Memory B cell (primary cell): ENCODE data around the gene GRM1.

Experiments
- ATAC-seq: fragments of 150-1000 bp; cut with Tn5 transposase; 2 replicates; pipeline ENCODE4 v1.10.0; 2021; ENCODE audit warnings: low read depth, mild to moderate bottlenecking, moderate library complexity
- DNase-seq, 2 donors: peaks; one replicate each; pipeline ENCODE4 v3.0.0; 2022; ENCODE audit warnings: low spot score in 2 of 2
- H3K27ac Mint-ChIP-seq: one replicate; pipeline ENCODE4 v1.8.0; 2022; ENCODE audit warnings: mild to moderate bottlenecking, moderate library complexity, mixed read lengths
- H3K27me3 Mint-ChIP-seq: one replicate; pipeline ENCODE4 v1.8.0; 2022; ENCODE audit warnings: mixed read lengths
- H3K36me3 Mint-ChIP-seq: one replicate; pipeline ENCODE4 v1.8.0; 2022; ENCODE audit warnings: mild to moderate bottlenecking, mixed read lengths
- H3K4me1 Mint-ChIP-seq: one replicate; pipeline ENCODE4 v1.8.0; 2022; ENCODE audit warnings: mixed read lengths
- H3K4me3 Mint-ChIP-seq: one replicate; pipeline ENCODE4 v1.8.0; 2022; ENCODE audit warnings: mild to moderate bottlenecking, moderate library complexity, mixed read lengths
- H3K9me3 Mint-ChIP-seq: one replicate; pipeline ENCODE4 v1.8.0; 2022; ENCODE audit warnings: mixed read lengths

The GRM1 gene

DNA sequence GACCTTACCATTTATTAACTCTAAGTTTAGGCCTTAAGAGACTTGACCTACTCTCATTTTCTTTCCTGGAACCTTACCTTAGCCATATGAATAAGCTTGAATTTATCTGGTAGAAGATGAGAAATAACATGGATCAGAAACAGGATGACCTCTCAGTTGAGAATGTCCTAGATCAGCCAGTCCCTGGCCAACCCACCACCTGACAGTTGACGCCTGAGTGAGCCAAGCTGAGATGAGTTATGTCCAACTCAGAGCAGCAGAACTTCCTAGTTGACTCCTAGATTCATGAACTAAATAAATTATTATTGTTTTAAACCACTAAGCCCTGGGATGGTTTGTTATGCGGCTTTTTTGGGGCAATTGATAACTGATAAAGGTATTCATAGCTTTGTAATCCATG lies 281.8 kb downstream of the GRM1 start:
- Mint-ChIP-seq H3K9me3 (peaks cover 2% of the 10 kb centered on the region), H3K4me1 (no peaks in the 10 kb centered on the region), H3K36me3 (no peaks in the 10 kb centered on the region), H3K27ac (no peak overlapping the region), H3K27me3 (no peaks in the 10 kb centered on the region), H3K4me3 (no peak overlapping the region)
- ATAC-seq: no peak
- no peak for DNase-seq

DNA sequence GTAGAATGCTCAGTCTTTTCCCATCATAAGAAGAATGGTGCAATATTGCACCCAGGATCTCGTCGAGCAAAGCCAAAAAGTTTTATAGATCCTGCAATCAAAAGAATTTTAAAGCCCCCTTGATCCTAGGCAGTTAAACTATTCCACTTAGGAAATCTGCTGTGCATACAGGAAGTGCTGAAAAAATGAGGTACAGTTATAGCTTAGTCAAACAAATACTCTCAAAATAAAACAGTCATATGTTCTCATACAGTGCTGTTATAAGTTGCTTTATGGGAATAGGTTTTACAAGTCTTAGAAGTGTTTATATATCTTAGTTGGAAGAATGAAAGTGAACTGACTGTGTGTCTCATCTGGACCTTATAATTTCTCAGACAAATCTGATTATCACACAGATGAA lies 282.2 kb downstream of the GRM1 start:
- ATAC-seq: no peak
- H3K4me1 Mint-ChIP-seq: no peaks in the 10 kb centered on the region
- no peak overlapping the region for H3K27ac Mint-ChIP-seq

DNA sequence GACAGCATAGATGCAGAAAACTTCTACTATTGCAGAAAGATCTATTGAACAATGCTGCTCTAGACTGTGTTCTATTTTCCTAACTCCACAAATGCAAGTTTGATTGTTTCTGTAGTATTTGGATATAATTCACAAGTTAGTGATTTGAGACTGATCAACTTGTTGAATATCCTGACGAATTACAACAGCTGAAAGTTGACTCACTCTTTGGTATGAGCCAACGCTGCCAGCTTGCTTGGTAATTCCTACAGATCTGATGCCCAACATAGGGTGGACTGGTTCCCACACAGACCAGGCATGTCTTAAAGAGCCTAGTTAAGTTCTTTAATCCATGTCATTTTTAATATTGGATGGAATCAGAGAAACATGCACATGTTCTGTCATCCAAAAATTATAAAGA lies 283.7 kb downstream of the GRM1 start:
- H3K27me3 Mint-ChIP-seq: no peaks in the 10 kb centered on the region
- ATAC-seq (no peak), DNase-seq (no peak)
- no peaks in the 10 kb centered on the region for H3K4me1 Mint-ChIP-seq
- no peaks in the 10 kb centered on the region for H3K9me3 Mint-ChIP-seq
- no peak overlapping the region for H3K4me3 Mint-ChIP-seq
- H3K27ac Mint-ChIP-seq: no peak overlapping the region
- no peaks in the 10 kb centered on the region for H3K36me3 Mint-ChIP-seq

More for the DNA sequence above, 282.2 kb downstream of the GRM1 start:
- peaks cover 2% of the 10 kb centered on the region for H3K9me3 Mint-ChIP-seq
- no peak overlapping the region for H3K4me3 Mint-ChIP-seq
- H3K36me3 Mint-ChIP-seq: no peaks in the 10 kb centered on the region
- H3K27me3 Mint-ChIP-seq: no peaks in the 10 kb centered on the region
- no peak for DNase-seq

DNA sequence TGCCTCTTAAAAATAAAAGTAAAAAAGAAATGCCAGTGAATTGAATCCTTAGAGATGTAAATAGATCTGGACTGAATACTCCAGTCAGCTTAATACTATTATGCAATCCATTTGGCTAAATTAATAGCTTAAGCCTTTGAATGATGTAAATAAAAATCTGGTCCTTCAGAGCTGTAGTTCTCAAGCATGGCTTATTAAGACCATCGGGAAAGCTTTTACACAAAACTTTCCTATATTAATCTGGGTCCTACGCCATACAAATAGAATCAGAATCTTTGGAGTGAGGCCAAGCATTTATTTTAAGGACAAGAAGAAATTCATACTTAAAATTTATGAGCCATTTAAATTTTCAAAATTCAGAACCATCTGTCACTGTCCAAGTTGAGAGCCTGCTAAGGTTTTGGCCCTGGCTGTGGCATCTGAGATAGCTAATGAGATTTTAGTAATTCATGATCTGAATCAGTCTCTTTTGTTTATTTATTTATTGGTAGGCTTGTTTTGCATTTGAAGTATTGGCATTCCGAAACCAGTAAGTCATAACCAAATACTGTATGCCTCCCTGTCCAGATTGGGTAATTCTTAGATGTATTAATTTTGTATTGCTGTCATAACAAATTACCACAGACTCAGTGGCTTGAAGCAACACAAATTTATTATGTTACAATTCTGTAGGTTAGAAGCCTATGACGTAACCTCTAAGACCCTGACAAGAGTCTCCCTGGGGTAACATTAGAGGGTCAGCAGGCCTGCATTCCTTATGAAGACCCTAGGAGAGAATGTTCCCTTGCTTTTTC lies 286.7 kb downstream of the GRM1 start:
- no peak overlapping the region for H3K27ac Mint-ChIP-seq
- DNase-seq (no peak), ATAC-seq (no peak)
- no peaks in the 10 kb centered on the region for H3K9me3 Mint-ChIP-seq
- no peak overlapping the region for H3K4me3 Mint-ChIP-seq
- no peaks in the 10 kb centered on the region for H3K4me1 Mint-ChIP-seq
- no peaks in the 10 kb centered on the region for H3K27me3 Mint-ChIP-seq
- no peaks in the 10 kb centered on the region for H3K36me3 Mint-ChIP-seq

DNA sequence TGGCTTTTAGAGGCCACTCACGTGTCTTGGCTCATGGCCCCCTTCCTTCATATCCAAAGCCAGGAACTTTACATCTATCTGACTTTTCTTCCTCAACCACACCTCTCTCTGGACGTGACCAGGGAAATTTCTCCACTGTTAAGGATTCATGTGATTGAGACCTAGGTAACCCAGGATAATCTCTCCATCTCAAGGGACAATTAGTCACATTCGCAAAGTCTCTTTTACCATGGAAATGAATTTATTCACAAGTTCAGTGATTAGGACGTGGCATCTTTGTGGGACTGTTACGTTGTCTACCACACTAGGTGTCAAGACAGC lies 287.3 kb downstream of the GRM1 start:
- ATAC-seq: no peak
- Mint-ChIP-seq H3K4me1 (no peaks in the 10 kb centered on the region), H3K9me3 (no peaks in the 10 kb centered on the region), H3K27me3 (no peaks in the 10 kb centered on the region), H3K27ac (no peak overlapping the region), H3K36me3 (no peaks in the 10 kb centered on the region), H3K4me3 (no peak overlapping the region)
- DNase-seq: no peak

DNA sequence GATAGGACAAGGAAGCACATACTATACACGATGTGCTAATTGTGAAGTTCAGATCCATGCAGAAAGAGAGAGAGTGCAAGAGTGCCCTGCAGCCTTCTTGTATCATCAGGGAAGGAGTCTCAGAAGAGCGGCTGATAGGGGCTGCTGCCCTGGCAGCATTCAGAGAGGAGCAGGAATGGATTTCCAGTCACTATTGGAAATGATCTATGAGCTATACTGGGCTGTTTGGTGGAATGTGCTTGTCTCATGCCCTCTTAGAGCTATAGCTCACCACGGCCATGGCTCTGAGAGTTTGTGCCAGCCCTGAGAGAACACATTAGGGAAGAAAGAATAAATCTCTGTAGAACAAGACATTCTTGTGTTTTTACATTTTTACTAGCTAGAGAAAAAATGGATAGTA lies 302.2 kb downstream of the GRM1 start:
- H3K27me3 Mint-ChIP-seq: no peaks in the 10 kb centered on the region
- H3K36me3 Mint-ChIP-seq: no peaks in the 10 kb centered on the region
- DNase-seq (no peak), ATAC-seq (no peak)
- no peaks in the 10 kb centered on the region for H3K4me1 Mint-ChIP-seq
- H3K9me3 Mint-ChIP-seq: no peaks in the 10 kb centered on the region
- no peak overlapping the region for H3K27ac Mint-ChIP-seq
- H3K4me3 Mint-ChIP-seq: no peak overlapping the region

DNA sequence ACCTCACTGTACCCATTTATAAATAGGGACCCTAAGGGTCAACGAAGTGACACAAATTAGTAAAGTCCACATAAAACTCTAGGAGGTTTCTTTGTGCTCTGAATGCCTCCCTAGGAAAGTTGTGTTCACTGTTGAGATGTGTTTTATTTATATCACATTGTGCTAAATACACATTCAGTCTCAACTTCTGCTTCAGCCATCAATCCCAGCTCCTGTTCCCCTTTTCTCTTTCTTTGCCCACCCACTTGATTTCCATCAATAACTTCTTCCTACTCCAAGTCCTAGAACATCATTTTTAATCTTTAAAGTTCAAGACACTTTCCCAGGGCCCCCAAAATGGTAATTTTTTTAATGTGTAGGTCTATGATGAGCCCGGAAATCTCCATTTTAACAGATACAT lies 306.5 kb downstream of the GRM1 start:
- no peak for ATAC-seq
- no peaks in the 10 kb centered on the region for H3K9me3 Mint-ChIP-seq
- no peaks in the 10 kb centered on the region for H3K27me3 Mint-ChIP-seq
- H3K36me3 Mint-ChIP-seq: no peaks in the 10 kb centered on the region
- H3K27ac Mint-ChIP-seq: no peak overlapping the region
- no peak for DNase-seq
- H3K4me3 Mint-ChIP-seq: no peak overlapping the region
- no peaks in the 10 kb centered on the region for H3K4me1 Mint-ChIP-seq

DNA sequence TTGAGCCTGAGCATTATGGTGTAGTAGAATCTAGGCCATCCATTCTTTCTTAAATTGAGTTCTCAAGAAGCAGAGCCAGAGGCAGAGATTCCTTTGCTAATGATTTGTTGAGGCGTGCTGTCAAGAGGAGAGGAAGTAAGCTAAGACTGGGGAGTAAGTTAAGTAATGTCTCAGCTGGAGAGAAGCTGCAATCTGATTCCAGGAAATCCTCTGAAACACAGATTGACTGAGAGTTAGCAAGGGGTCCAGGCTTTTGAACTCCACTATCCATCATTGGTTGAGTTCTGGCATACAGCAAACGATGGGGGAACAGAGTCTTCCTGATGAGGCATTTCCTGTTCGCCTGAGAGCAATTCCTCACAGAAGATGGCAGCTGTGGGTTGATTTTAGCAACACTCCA lies 307.3 kb downstream of the GRM1 start:
- Mint-ChIP-seq H3K4me3 (no peak overlapping the region), H3K36me3 (no peaks in the 10 kb centered on the region), H3K4me1 (no peaks in the 10 kb centered on the region), H3K9me3 (no peaks in the 10 kb centered on the region), H3K27ac (no peak overlapping the region), H3K27me3 (no peaks in the 10 kb centered on the region)
- DNase-seq (no peak), ATAC-seq (no peak)

DNA sequence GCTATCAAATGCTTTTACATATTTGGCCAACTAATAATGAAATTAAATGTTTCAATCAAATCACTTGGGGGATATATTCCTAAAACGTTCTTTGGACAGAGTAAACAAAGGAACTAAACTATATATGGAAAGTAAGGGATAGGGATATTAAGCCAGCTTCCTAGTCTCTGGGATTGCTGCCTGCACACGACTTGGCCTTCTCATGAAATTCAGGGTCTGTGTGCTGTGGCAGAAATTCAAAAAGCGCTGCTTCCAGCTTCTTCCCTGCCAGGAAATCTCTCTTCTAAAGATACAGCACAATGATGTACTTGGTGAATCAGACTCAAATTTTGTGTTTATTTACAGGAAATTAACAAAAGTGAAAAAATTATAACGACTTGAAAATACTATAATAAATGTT lies 308.5 kb downstream of the GRM1 start:
- DNase-seq (no peak), ATAC-seq (no peak)
- H3K4me3 Mint-ChIP-seq: no peak overlapping the region
- H3K9me3 Mint-ChIP-seq: no peaks in the 10 kb centered on the region
- H3K4me1 Mint-ChIP-seq: no peaks in the 10 kb centered on the region
- H3K36me3 Mint-ChIP-seq: no peaks in the 10 kb centered on the region
- no peaks in the 10 kb centered on the region for H3K27me3 Mint-ChIP-seq
- H3K27ac Mint-ChIP-seq: no peak overlapping the region

DNA sequence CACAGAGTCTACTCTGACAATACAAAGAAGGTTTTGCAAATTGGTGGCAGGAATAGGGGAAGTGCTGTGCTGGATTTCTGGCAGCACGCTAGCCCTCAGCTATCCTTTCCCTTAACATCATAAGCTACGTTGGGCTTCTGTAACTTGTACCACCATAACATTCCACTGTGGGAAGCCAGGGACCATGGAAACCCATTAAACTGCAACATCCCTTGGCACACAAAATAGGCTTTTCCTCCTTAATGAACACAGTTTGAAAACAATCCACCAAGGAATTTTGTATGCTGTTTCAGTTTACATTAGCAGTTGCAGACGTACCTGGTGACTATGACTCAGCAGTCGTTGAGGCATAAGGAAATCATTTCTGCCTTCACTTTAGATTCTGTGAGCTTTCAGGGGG lies 310.9 kb downstream of the GRM1 start:
- ATAC-seq: no peak

DNA sequence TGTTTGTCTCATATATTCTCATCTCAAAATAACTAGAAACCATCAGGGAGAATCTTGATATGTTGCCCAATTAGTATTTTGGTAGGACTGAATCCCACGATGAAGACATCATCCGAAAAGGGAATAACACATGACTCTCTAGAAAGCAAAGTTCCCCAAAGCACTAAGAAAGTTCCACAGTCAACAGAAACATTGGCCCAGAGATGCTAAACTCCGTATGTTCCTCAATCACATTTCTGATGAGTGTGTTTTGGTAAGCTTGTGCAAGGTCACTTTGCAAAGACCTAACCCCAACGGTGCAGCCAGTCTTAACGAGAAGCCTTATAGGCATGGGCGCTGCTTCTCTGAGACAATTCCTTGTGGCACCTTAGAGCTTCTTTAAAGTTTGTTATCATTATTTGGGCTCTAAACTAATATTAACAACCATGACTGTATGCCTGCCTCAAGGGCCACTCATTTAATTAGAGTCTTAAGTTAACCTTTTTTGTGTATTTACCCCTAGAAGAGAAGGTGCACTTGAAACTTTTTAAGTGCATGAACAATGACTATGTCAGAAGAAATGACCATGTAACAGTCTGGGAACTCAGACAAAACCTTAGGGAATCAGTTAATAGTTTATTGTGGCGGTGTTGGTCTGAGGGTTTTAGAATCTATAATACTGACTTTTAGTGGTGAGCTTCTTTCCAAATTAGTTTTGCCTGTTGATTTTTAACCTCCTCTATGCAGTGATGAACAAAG lies 312.8 kb downstream of the GRM1 start:
- DNase-seq (no peak), ATAC-seq (no peak)
- Mint-ChIP-seq H3K4me3 (no peak overlapping the region), H3K27ac (no peak overlapping the region), H3K9me3 (no peaks in the 10 kb centered on the region), H3K27me3 (no peaks in the 10 kb centered on the region), H3K4me1 (no peaks in the 10 kb centered on the region), H3K36me3 (no peaks in the 10 kb centered on the region)

More for the DNA sequence above, 310.9 kb downstream of the GRM1 start:
- no peak for DNase-seq
- Mint-ChIP-seq H3K9me3 (no peaks in the 10 kb centered on the region), H3K27me3 (no peaks in the 10 kb centered on the region), H3K4me1 (no peaks in the 10 kb centered on the region), H3K27ac (no peak overlapping the region), H3K36me3 (no peaks in the 10 kb centered on the region), H3K4me3 (no peak overlapping the region)

DNA sequence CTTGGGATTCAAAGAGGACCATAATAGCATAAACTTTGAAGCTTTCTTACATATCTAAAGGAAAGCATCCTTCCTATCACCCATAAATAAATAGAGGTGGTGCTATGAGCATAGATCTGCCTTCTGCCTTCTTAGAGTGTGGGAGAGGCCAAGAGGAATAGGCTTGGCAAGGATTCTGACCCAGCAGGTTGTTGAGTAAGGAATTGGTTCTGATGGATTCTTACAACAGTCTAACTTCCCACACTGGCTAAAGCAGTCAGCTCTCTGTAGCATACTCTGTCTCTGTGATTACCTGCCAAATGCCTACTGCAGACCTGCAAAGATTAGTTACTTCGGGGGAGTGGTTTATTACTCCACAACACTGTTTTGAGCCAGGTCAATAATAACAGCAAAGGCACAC lies 316.7 kb downstream of the GRM1 start:
- Mint-ChIP-seq H3K36me3 (no peaks in the 10 kb centered on the region), H3K27ac (no peak overlapping the region), H3K4me3 (no peak overlapping the region), H3K9me3 (no peaks in the 10 kb centered on the region), H3K27me3 (no peaks in the 10 kb centered on the region), H3K4me1 (no peaks in the 10 kb centered on the region)
- DNase-seq: no peak
- ATAC-seq: no peak

DNA sequence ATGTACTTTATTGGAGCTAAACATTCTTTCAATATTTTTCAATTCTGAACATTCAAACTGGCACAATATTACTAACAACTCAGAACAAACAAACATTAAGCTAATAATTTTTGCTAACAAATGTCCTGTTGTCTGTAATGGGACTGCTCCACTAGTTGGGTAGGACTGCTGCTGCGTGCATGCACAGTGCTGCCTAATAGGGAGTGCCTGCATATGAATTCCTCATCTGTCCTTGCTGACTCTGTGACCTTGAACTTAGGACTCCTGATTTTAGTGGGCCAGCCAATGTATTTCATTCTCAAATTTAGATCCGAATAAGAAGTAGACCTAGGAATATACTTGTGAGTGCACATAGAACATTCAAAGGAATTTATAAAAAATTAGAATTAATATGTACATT lies 318.2 kb downstream of the GRM1 start:
- H3K27me3 Mint-ChIP-seq: no peaks in the 10 kb centered on the region
- no peak overlapping the region for H3K4me3 Mint-ChIP-seq
- no peak for DNase-seq
- ATAC-seq: no peak
- H3K36me3 Mint-ChIP-seq: no peaks in the 10 kb centered on the region
- H3K9me3 Mint-ChIP-seq: no peaks in the 10 kb centered on the region
- H3K4me1 Mint-ChIP-seq: no peaks in the 10 kb centered on the region
- H3K27ac Mint-ChIP-seq: no peak overlapping the region

DNA sequence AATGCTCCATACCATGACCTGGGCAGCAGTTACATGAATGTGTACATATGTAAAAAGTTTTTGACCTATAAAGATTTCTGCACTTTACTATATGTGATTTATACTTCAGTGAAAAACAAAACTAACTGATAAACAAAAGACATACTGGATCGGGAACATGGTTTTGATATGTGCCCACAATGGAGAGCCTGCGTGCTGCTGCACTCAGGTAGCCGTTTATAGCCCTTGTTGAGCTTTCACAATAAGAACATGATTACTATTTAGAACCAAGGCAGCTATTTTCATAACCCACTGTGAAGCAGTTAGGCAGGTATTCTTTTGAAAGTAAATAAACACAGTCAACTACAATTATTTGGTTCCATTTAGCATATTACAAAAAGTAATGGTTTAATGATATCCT lies 318.8 kb downstream of the GRM1 start:
- Mint-ChIP-seq H3K4me3 (no peak overlapping the region), H3K9me3 (no peaks in the 10 kb centered on the region), H3K4me1 (no peaks in the 10 kb centered on the region), H3K27me3 (no peaks in the 10 kb centered on the region), H3K36me3 (no peaks in the 10 kb centered on the region), H3K27ac (no peak overlapping the region)
- DNase-seq (no peak), ATAC-seq (no peak)

DNA sequence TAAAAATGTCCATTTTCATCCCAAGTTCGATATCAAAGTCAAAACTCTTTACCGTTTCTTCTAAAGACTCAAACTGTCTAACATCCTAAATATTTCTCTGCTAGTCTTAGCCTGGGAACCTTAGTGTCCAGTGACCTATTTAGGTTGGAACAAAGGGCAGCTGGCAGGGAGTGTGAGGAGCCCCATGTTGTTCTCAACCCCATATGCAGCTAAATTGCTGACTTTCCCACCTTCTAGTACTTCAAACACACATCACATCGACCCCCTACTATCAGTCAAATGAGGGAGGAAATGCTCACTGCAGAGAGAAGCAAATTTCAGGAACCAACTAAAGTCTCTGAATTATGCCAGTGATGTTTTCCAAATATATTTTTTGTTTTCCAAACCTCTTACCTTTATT lies 322.2 kb downstream of the GRM1 start:
- no peaks in the 10 kb centered on the region for H3K4me1 Mint-ChIP-seq
- H3K9me3 Mint-ChIP-seq: no peaks in the 10 kb centered on the region
- DNase-seq: no peak
- H3K27ac Mint-ChIP-seq: no peak overlapping the region
- no peak for ATAC-seq
- H3K4me3 Mint-ChIP-seq: no peak overlapping the region
- no peaks in the 10 kb centered on the region for H3K36me3 Mint-ChIP-seq
- no peaks in the 10 kb centered on the region for H3K27me3 Mint-ChIP-seq
